NCI-H1436 (cell line): Measurements from ENCODE around the gene MAPK14.
"Not testable (repeated sequence)": the region's sequence is repeated elsewhere in the genome, so short reads cannot be mapped to it uniquely, and the experiment has no call there.

Experiments
- DNase-seq: peaks from one replicate; lab custom pipeline; 2025; lab: John Stamatoyannopoulos, UW

MAPK14 gene

GRCh38 chr6:36069573-36069972, 42.0 kb downstream of the MAPK14 start:
- DNase-seq = peak; percentile 10

GRCh38 chr6:36070252-36070651, 42.6 kb downstream of the MAPK14 start:
- DNase-seq = no peak

- DNase-seq = no peak
Measured at GRCh38 chr6:36071281-36071680, 43.7 kb downstream of the MAPK14 start.

GRCh38 chr6:36071714-36072113, 44.1 kb downstream of the MAPK14 start:
- DNase-seq = no peak

GRCh38 chr6:36072681-36073080, 45.1 kb downstream of the MAPK14 start:
- no peak for DNase-seq

- DNase-seq = no peak
Measured at GRCh38 chr6:36073587-36073986, 46.0 kb downstream of the MAPK14 start.

- DNase-seq = no peak
Measured at GRCh38 chr6:36075656-36076055, 48.0 kb downstream of the MAPK14 start.

GRCh38 chr6:36076178-36077063, 48.8 kb downstream of the MAPK14 start:
- DNase-seq = no peak

- DNase-seq = no peak
Measured at GRCh38 chr6:36078159-36078558, 50.6 kb downstream of the MAPK14 start.

- no peak for DNase-seq
Measured at GRCh38 chr6:36079601-36080000, 52.0 kb downstream of the MAPK14 start.

GRCh38 chr6:36082318-36082717, 54.7 kb downstream of the MAPK14 start:
- no peak for DNase-seq

- no peak for DNase-seq
Measured at GRCh38 chr6:36083446-36083845, 55.8 kb downstream of the MAPK14 start.

- not testable (repeated sequence) for DNase-seq
Measured at GRCh38 chr6:36088204-36088603, 60.6 kb downstream of the MAPK14 start.

GRCh38 chr6:36089048-36089447, 61.4 kb downstream of the MAPK14 start:
- DNase-seq = no peak

- no peak for DNase-seq
Measured at GRCh38 chr6:36094238-36094637, 66.6 kb downstream of the MAPK14 start.

- peak; percentile 71 for DNase-seq
Measured at GRCh38 chr6:36094753-36095496, 67.3 kb downstream of the MAPK14 start.

- DNase-seq = no peak
Measured at GRCh38 chr6:36095497-36096391, 68.1 kb downstream of the MAPK14 start.

- no peak for DNase-seq
Measured at GRCh38 chr6:36098253-36098919, 70.8 kb downstream of the MAPK14 start.

- no peak for DNase-seq
Measured at GRCh38 chr6:36098920-36099647, 71.5 kb downstream of the MAPK14 start.

- no peak for DNase-seq
Measured at GRCh38 chr6:36099869-36100483, 72.4 kb downstream of the MAPK14 start.
